Measurements from ENCODE around the gene AKT1S1. TPM values are rescaled to one million over a fixed set of nuclear protein-coding genes. Genes with fewer than 3 reads are reported as not detected.

The AKT1S1 gene
- total RNA-seq, 2 experiments from 2014 or later, result 7.3 to 19.8 TPM

DNA sequence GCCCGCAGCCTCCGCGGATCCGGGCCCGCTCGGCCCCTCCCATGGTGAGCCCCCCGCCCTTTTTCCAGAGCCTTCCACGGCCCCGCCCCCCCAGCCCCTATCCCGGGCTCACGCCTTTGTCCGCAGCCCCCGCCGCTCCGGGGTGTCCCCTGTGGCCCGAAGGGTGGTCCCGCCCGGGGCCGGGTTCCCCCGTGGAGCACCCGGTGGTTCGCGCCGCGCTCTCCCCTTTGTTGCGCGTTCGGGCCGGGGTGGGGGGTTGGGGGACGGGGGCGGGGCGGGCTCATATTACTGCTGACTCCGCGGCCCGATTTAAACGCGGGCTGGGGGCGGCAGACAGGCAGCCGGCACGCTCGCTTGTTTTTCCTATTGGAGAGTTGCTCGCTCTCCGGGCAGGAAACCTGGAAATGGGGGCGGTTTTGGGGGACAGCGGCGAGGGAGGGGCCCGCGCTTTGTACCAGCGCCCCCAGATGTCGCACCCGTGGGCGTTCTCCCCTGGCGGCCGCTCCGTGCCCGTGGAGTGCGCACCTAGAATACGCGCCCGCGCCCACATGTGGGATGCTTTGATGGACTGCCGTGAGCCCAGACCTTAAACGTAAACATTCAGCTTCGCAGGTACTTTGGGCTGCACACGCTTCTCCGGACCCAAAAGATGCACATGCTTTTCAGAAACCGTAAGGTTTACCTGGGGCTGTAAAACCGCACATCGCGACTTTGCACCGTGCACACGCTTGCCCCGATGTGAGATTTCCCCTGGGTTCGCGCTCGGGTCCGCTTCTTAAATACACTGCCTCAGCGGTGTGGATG is 25.5 kb downstream of the AKT1S1 start:
- ChIA-PET CTCF (ENCODE audit: unreplicated experiment) (no interaction called here), POLR2A (no interaction called here)
- intact Hi-C loops (cut with micrococcal nuclease; ENCODE audit: unreplicated experiment), result loop anchor here (2.0 kb wide), 1 partner anchor 29 kb away; no protein-coding TSS in a partner anchor
- Histone ChIP-seq H3K79me2 (ENCODE audit: insufficient read depth, low read depth, low read length) (peaks cover 24% of the 10 kb centered on the region), H3K4me2 (ENCODE audit: low read length) (peak overlapping the region; percentile 94), H2AFZ (ENCODE audit: low read length) (no peak overlapping the region), H4K20me1 (ENCODE audit: insufficient read depth, low read length) (peaks cover 20% of the 10 kb centered on the region), H3K9me2 (ENCODE audit: insufficient read depth, low read length) (no peaks in the 10 kb centered on the region), H3K4me1 (ENCODE audit: insufficient read depth, low read length, poor library complexity, severe bottlenecking) (peaks cover 28% of the 10 kb centered on the region), H3K4me3 (ENCODE audit: low read depth, low read length, poor library complexity, severe bottlenecking) (peak overlapping the region; percentile 88), H3K27ac (ENCODE audit: low read depth, low read length, poor library complexity, severe bottlenecking) (peak overlapping the region; percentile 87), H3K9me3 (ENCODE audit: low read length) (no peaks in the 10 kb centered on the region), H3K36me3 (ENCODE audit: insufficient read depth, low read length) (peaks cover 33% of the 10 kb centered on the region; the same call in 1 of the 2 replicates)
- no TSS peak for BruUV-seq (replicated peaks)
- TF ChIP-seq, protein P1, sequence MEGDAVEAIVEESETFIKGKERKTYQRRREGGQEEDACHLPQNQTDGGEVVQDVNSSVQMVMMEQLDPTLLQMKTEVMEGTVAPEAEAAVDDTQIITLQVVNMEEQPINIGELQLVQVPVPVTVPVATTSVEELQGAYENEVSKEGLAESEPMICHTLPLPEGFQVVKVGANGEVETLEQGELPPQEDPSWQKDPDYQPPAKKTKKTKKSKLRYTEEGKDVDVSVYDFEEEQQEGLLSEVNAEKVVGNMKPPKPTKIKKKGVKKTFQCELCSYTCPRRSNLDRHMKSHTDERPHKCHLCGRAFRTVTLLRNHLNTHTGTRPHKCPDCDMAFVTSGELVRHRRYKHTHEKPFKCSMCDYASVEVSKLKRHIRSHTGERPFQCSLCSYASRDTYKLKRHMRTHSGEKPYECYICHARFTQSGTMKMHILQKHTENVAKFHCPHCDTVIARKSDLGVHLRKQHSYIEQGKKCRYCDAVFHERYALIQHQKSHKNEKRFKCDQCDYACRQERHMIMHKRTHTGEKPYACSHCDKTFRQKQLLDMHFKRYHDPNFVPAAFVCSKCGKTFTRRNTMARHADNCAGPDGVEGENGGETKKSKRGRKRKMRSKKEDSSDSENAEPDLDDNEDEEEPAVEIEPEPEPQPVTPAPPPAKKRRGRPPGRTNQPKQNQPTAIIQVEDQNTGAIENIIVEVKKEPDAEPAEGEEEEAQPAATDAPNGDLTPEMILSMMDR (conservative IDR thresholded peaks at IDR 0.05; ENCODE audit: low read length), result 0 out of 2 replicates have a peak, but pooled peaks have one; percentile 19
- TF ChIP-seq EZH2phosphoT487 (IDR thresholded peaks at IDR 0.05; ENCODE audit: borderline replicate concordance, low read depth, low read length), result no peak
- DNase-seq (ENCODE audit: low spot score), result peak; percentile 62

DNA sequence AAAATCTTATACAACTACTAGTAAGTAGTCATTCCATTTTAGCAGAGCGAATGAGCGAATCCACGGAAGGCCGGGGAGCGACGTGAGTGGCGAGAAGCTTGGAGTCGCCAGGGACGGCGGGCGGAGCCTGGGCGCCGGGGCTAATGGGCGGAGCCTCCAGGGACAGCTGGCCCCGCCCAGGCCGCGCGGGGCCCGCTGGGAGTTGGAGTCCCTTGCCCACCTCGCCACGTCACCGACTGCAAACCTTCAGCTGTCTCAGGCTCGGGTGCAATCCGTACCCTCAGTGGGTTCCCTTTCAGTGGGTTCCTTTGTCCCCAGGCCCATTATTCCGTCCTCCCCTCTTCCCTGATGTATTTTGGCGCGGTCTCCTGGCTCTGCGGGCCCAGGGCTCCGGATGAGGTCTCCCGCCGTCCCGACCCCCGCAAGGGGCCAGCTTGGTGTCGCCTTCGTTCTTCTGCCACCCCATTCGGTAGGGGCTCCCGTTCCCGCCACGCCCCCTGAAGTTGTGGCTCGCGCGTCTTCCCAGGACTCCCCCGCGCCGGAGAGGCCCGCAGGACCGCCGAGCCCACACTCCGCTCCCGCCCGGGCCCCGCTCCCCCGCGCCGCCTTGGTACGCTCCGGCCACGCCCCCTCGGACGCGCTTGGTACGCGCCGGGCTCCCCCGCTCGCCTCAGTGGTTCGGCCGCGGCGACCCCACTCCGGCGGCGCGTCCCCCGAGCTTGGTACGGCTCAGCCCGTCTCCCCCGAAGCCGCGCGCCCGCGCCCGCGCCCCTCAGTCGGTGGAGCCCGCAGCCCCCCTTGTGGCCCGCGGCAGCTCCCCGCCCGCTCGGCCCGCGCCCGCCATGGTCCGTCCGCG is 26.4 kb downstream of the AKT1S1 start, which contains the start of gene PTOV1:
PTOV1 (plus strand) TSS at position 673 of the 856 bp plus-strand sequence.
- H3K4me1 ChIP-seq (ENCODE audit: insufficient read depth, low read length, poor library complexity, severe bottlenecking), result peaks cover 28% of the 10 kb centered on the region
- ChIA-PET CTCF (ENCODE audit: unreplicated experiment) (no interaction called here), POLR2A (interaction anchor here (0.7 to 2.0 kb wide), 3 partner anchors 19 to 38 kb away, joined by 3 to 8 read pairs (median 3); partner anchors contain the start of genes FUZ and MED25)
- BruUV-seq (replicated peaks), result no TSS peak
- TF ChIP-seq EZH2phosphoT487 (IDR thresholded peaks at IDR 0.05; ENCODE audit: borderline replicate concordance, low read depth, low read length), result no peak
- TF ChIP-seq, protein P1 (conservative IDR thresholded peaks at IDR 0.05; ENCODE audit: low read length), result no peak
- no peaks in the 10 kb centered on the region for H3K9me3 ChIP-seq (ENCODE audit: low read length)
- peaks cover 24% of the 10 kb centered on the region; the same call in 1 of the 2 replicates for H3K36me3 ChIP-seq (ENCODE audit: insufficient read depth, low read length)
- peak within 1 kb of the TSS; percentile 88 for H3K4me3 ChIP-seq (ENCODE audit: low read depth, low read length, poor library complexity, severe bottlenecking)
- peak within 1 kb of the TSS; percentile 94 for H3K4me2 ChIP-seq (ENCODE audit: low read length)
- peak within 1 kb of the TSS; percentile 70 for H2AFZ ChIP-seq (ENCODE audit: low read length)
- peak; percentile 97 for DNase-seq (ENCODE audit: low spot score)
- H4K20me1 ChIP-seq (ENCODE audit: insufficient read depth, low read length), result peaks cover 20% of the 10 kb centered on the region
- H3K79me2 ChIP-seq (ENCODE audit: insufficient read depth, low read depth, low read length), result peaks cover 24% of the 10 kb centered on the region
- peak within 1 kb of the TSS; percentile 87 for H3K27ac ChIP-seq (ENCODE audit: low read depth, low read length, poor library complexity, severe bottlenecking)
- intact Hi-C loops (cut with micrococcal nuclease; ENCODE audit: unreplicated experiment), result loop anchor here (1.0 to 2.0 kb wide), 2 partner anchors 28 to 74 kb away; no protein-coding TSS in a partner anchor
- no peaks in the 10 kb centered on the region for H3K9me2 ChIP-seq (ENCODE audit: insufficient read depth, low read length)
